ENCODE measurements around the gene PGAP3.

GRCh38 chr17:39632153-39632941 lies 55.5 kb downstream of the PGAP3 start:
- TF ChIP-seq RAD21 (IDR thresholded peaks at IDR 0.05; ENCODE audit: low read length) (no peak), ELK1 (IDR thresholded peaks at IDR 0.05; ENCODE audit: borderline replicate concordance, low read depth, low read length) (no peak), NFE2L2 (IDR thresholded peaks at IDR 0.05; ENCODE audit: low read depth, low read length) (no peak)
- TF ChIP-seq, protein P1, sequence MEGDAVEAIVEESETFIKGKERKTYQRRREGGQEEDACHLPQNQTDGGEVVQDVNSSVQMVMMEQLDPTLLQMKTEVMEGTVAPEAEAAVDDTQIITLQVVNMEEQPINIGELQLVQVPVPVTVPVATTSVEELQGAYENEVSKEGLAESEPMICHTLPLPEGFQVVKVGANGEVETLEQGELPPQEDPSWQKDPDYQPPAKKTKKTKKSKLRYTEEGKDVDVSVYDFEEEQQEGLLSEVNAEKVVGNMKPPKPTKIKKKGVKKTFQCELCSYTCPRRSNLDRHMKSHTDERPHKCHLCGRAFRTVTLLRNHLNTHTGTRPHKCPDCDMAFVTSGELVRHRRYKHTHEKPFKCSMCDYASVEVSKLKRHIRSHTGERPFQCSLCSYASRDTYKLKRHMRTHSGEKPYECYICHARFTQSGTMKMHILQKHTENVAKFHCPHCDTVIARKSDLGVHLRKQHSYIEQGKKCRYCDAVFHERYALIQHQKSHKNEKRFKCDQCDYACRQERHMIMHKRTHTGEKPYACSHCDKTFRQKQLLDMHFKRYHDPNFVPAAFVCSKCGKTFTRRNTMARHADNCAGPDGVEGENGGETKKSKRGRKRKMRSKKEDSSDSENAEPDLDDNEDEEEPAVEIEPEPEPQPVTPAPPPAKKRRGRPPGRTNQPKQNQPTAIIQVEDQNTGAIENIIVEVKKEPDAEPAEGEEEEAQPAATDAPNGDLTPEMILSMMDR (conservative IDR thresholded peaks at IDR 0.05; ENCODE audit: low read depth, low read length): no peak

All from IMR-90 (cell line).